HepG2 (cell line): Measurements from ENCODE around the gene KIF1C. TPM values are rescaled to one million over a fixed set of nuclear protein-coding genes. Genes with fewer than 3 reads are reported as not detected.

ENCODE experiments used
- ELF3 ChIP-seq: IDR thresholded peaks from 2 replicates; pipeline ENCODE4 v1.6.1; 2016; ENCODE audit warnings: missing genetic modification reagents, missing compliant biosample characterization
- SMAD3 ChIP-seq: sonication (generic); formaldehyde crosslinking; IDR thresholded peaks from 2 replicates; pipeline ENCODE4 v1.4.0; 2020; ENCODE audit warnings: missing genetic modification reagents
- SNRNP70 ChIP-seq: fragments of 200-400 bp; formaldehyde crosslinking; IDR thresholded peaks from 2 replicates; pipeline ENCODE4 v1.6.1; 2017; ENCODE audit warnings: mild to moderate bottlenecking, low read depth, low read length, moderate library complexity
- SRF ChIP-seq: IDR thresholded peaks from 2 replicates; pipeline ENCODE4 v1.6.1; 2011; ENCODE audit warnings: mild to moderate bottlenecking, low read depth, low read length, moderate library complexity
- TCF12 ChIP-seq, 2 experiments: fragments of 450-650 bp in 1 of 2; sonication (generic) in 1 of 2; formaldehyde crosslinking in 1 of 2; IDR thresholded peaks; 2 replicates each; pipeline versions ENCODE4 v1.6.1 to v1.8.0; 2017 to 2022; ENCODE audit warnings: antibody characterized with exemption in 1 of 2, mild to moderate bottlenecking in 1 of 2, missing genetic modification reagents in 1 of 2, moderate library complexity in 1 of 2
- TOPORS ChIP-seq: sonication (generic); formaldehyde crosslinking; IDR thresholded peaks from 2 replicates; pipeline ENCODE4 v1.8.0; 2023; ENCODE audit warnings: mild to moderate bottlenecking, missing genetic modification reagents
- ZKSCAN8 ChIP-seq: IDR thresholded peaks from 2 replicates; pipeline ENCODE4 v1.6.1; 2016; ENCODE audit warnings: borderline replicate concordance, missing genetic modification reagents, missing compliant biosample characterization
- ZNF12 ChIP-seq: sonication (generic); formaldehyde crosslinking; IDR thresholded peaks from 2 replicates; pipeline ENCODE4 v1.5.0; 2020; ENCODE audit warnings: missing genetic modification reagents
- ZNF263 ChIP-seq: sonication (generic); formaldehyde crosslinking; IDR thresholded peaks from 2 replicates; pipeline ENCODE4 v1.4.0; 2020; ENCODE audit warnings: missing genetic modification reagents
- ZNF329 ChIP-seq: sonication (generic); formaldehyde crosslinking; IDR thresholded peaks from 2 replicates; pipeline ENCODE4 v1.9.0; 2021; ENCODE audit warnings: low read depth, mild to moderate bottlenecking, missing genetic modification reagents
- ZNF33B ChIP-seq: sonication (generic); formaldehyde crosslinking; IDR thresholded peaks from 2 replicates; pipeline ENCODE4 v1.5.1; 2020; ENCODE audit warnings: mild to moderate bottlenecking, missing genetic modification reagents
- ZNF484 ChIP-seq: sonication (generic); formaldehyde crosslinking; IDR thresholded peaks from 2 replicates; pipeline ENCODE4 v1.5.1; 2020; ENCODE audit warnings: mild to moderate bottlenecking, low read depth, missing genetic modification reagents, borderline replicate concordance
- ZNF564 ChIP-seq: sonication (generic); formaldehyde crosslinking; IDR thresholded peaks from 2 replicates; pipeline ENCODE4 v1.8.1; 2023; ENCODE audit warnings: mild to moderate bottlenecking, missing genetic modification reagents
- ZNF577 ChIP-seq: sonication (generic); formaldehyde crosslinking; IDR thresholded peaks from 2 replicates; pipeline ENCODE4 v1.4.0; 2020; ENCODE audit warnings: mild to moderate bottlenecking, low read depth, missing genetic modification reagents, borderline replicate concordance
- ZNF713 ChIP-seq: sonication (generic); formaldehyde crosslinking; IDR thresholded peaks from 2 replicates; pipeline ENCODE4 v1.4.0; 2020; ENCODE audit warnings: mild to moderate bottlenecking, missing genetic modification reagents
- ZNF790 ChIP-seq: sonication (generic); formaldehyde crosslinking; IDR thresholded peaks from 2 replicates; pipeline ENCODE4 v1.8.0; 2022; ENCODE audit warnings: missing genetic modification reagents, mild to moderate bottlenecking, borderline replicate concordance
- ZSCAN21 ChIP-seq: sonication (generic); formaldehyde crosslinking; IDR thresholded peaks from 2 replicates; pipeline ENCODE4 v1.8.0; 2022; ENCODE audit warnings: mild to moderate bottlenecking, missing genetic modification reagents, moderate library complexity, borderline replicate concordance
- ZSCAN9 ChIP-seq: IDR thresholded peaks from 2 replicates; pipeline ENCODE4 v1.6.1; 2016; ENCODE audit warnings: borderline replicate concordance
- polyA plus RNA-seq, 8 experiments: library from polyadenylated mRNA; depleted of rRNA in 3 of 8; stranded (reverse) in 7 of 8; unstranded in 1 of 8; fragments of >200 nt; fragmentation: Illumina TruSeq in 4 of 8; extraction: Trizol in 4 of 8; gene quantifications; 2 replicates each; pipeline versions ENCODE4 v1.2.1 to v1.2.3, GENCODE V29; 2011 to 2016; ENCODE audit warnings: low read depth in 4 of 8, missing spikeins in 1 of 8, mixed read lengths in 1 of 8; ENCODE audit not compliant: insufficient read depth in 1 of 8
- total RNA-seq, 5 experiments: library from RNA; depleted of rRNA; stranded (reverse); fragments of >200 nt; fragmentation: Illumina TruSeq; extraction: Trizol; gene quantifications; 2 replicates each; pipeline ENCODE4 v1.2.3, GENCODE V29; 2016; ENCODE audit warnings: low read depth in 1 of 5
- TF ChIP-seq, protein P1 (sequence below): sonication (generic); formaldehyde crosslinking; conservative IDR thresholded peaks from 2 replicates; pipeline ENCODE4 v1.8.1; 2023; ENCODE audit warnings: missing genetic modification reagents
- TF ChIP-seq, protein P2 (sequence below): sonication (generic); formaldehyde crosslinking; IDR thresholded peaks from 2 replicates; pipeline ENCODE4 v1.5.0; 2020; ENCODE audit warnings: missing genetic modification reagents
- TF ChIP-seq, protein P3 (sequence below): sonication (generic); formaldehyde crosslinking; IDR thresholded peaks from 2 replicates; pipeline ENCODE4 v1.5.1; 2020; ENCODE audit warnings: mild to moderate bottlenecking, moderate library complexity, missing genetic modification reagents

Gene KIF1C
- total and polyA plus RNA-seq, 2 of the 13 experiments (the other 11 are each of a cell fraction or from before 2014, with no cell fraction given) = 70.0 to 104 TPM

DNA sequence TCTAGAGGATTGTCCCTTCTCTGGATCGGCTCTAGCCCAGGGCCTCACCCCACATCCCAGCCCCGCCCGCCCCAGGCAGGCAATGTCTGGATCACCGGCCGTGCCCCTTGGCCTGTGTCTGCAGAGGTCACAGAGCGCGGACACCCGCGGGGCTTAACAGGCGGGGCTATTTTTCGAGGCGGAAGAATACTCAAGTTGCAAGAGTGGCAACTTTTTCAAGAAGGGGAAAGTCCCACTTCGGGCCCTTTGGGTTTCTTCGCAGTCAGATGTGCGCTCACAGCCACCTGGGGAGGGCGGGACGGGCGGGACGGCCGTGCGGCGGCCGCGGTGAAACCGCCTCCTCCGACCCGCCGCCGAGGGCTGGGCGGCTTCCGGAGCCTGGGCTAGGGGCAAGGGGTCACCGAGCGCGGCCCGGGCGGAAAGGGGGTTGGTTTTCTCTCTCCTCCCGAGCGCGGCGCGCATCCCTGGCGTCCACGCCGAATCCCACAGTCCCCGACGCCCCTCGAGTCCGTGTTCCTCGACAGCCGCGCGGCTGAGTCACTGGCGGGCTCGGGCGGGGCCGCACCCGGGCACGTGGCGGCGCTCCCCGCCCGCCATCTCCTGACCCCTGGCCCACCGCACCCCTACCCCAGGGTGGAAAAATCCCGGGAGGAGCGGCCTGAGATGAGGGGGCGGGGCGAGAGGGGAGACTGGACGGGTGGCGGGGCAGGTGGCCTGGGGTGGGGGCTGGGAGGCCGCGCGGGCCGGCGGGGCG, 48.3 kb upstream of the KIF1C start (continued):
- TF ChIP-seq SMAD3 (CRISPR knock-in tag) = no peak
- peak; percentile 65 for TF ChIP-seq ELF3 (CRISPR knock-in tag)
- TF ChIP-seq ZSCAN21 (CRISPR knock-in tag) = peak; percentile 71; the same call in 1 of the 2 replicates
- TF ChIP-seq ZNF790 = peak; percentile 11; the same call in 1 of the 2 replicates
- TF ChIP-seq, protein P1, sequence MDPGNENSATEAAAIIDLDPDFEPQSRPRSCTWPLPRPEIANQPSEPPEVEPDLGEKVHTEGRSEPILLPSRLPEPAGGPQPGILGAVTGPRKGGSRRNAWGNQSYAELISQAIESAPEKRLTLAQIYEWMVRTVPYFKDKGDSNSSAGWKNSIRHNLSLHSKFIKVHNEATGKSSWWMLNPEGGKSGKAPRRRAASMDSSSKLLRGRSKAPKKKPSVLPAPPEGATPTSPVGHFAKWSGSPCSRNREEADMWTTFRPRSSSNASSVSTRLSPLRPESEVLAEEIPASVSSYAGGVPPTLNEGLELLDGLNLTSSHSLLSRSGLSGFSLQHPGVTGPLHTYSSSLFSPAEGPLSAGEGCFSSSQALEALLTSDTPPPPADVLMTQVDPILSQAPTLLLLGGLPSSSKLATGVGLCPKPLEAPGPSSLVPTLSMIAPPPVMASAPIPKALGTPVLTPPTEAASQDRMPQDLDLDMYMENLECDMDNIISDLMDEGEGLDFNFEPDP = no peak
- 0 out of 2 replicates have a peak, but pooled peaks have one; percentile 70 for TF ChIP-seq ZNF33B (CRISPR knock-in tag)
- TF ChIP-seq TCF12 (IDR thresholded peaks at IDR 0.05) = no peak
- peak; percentile 75; the same call in 1 of the 2 replicates for TF ChIP-seq TCF12 (CRISPR knock-in tag; IDR thresholded peaks at IDR 0.05)
- TF ChIP-seq ZNF564 (CRISPR knock-in tag) = peak; percentile 88
- no peak for TF ChIP-seq ZNF577 (CRISPR knock-in tag)
- TF ChIP-seq, protein P2, sequence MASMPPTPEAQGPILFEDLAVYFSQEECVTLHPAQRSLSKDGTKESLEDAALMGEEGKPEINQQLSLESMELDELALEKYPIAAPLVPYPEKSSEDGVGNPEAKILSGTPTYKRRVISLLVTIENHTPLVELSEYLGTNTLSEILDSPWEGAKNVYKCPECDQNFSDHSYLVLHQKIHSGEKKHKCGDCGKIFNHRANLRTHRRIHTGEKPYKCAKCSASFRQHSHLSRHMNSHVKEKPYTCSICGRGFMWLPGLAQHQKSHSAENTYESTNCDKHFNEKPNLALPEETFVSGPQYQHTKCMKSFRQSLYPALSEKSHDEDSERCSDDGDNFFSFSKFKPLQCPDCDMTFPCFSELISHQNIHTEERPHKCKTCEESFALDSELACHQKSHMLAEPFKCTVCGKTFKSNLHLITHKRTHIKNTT (CRISPR knock-in tag) = no peak
- no peak for TF ChIP-seq ZKSCAN8 (CRISPR knock-in tag)
- no peak for TF ChIP-seq ZNF484 (CRISPR knock-in tag)
- no peak for TF ChIP-seq ZNF263
- 0 out of 2 replicates have a peak, but pooled peaks have one; percentile 31 for TF ChIP-seq ZNF713
- TF ChIP-seq SNRNP70 = no peak
- TF ChIP-seq ZNF329 (CRISPR knock-in tag) = peak; percentile 72; the same call in 1 of the 2 replicates
- no peak; the same call in 1 of the 2 replicates for TF ChIP-seq ZSCAN9 (CRISPR knock-in tag)
- TF ChIP-seq SRF = no peak
- no peak for TF ChIP-seq TOPORS (CRISPR knock-in tag)
- TF ChIP-seq ZNF12 (CRISPR knock-in tag) = 0 out of 2 replicates have a peak, but pooled peaks have one; percentile 19
- TF ChIP-seq, protein P3, sequence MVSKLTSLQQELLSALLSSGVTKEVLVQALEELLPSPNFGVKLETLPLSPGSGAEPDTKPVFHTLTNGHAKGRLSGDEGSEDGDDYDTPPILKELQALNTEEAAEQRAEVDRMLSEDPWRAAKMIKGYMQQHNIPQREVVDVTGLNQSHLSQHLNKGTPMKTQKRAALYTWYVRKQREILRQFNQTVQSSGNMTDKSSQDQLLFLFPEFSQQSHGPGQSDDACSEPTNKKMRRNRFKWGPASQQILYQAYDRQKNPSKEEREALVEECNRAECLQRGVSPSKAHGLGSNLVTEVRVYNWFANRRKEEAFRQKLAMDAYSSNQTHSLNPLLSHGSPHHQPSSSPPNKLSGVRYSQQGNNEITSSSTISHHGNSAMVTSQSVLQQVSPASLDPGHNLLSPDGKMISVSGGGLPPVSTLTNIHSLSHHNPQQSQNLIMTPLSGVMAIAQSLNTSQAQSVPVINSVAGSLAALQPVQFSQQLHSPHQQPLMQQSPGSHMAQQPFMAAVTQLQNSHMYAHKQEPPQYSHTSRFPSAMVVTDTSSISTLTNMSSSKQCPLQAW = no peak
